SK-N-SH (cell line): ENCODE results near the gene PPM1K. TPM values are rescaled to one million over a fixed set of nuclear protein-coding genes. Genes with fewer than 3 reads are reported as not detected.

Experiments
- CTCF ChIA-PET: fragments of 300-600, 350-600 bp; formaldehyde crosslinking; extraction: SDS; loops from one replicate; lab custom pipeline; 2021; lab: Yijun Ruan, JAX
- POLR2A ChIA-PET: fragments of 350-600 bp; sonication (Branson Sonifier 250); formaldehyde crosslinking; extraction: SDS; loops from one replicate; lab custom pipeline; 2020; ENCODE audit warnings: antibody characterized with exemption, inconsistent platforms; lab: Yijun Ruan, JAX
- DNase-seq: peaks from one replicate; pipeline ENCODE4 v3.0.0; 2012
- H2AFZ ChIP-seq: fragments of 200-600 bp; sonication (generic); 2 replicates; pipeline ENCODE4 v1.8.1; 2016; ENCODE audit warnings: antibody characterized with exemption, mild to moderate bottlenecking, low read depth
- H3F3A ChIP-seq: fragments of 200-600 bp; sonication (generic); replicated peaks from 2 replicates; pipeline ENCODE3; 2016; ENCODE audit warnings: antibody characterized with exemption, mild to moderate bottlenecking; ENCODE audit not compliant: insufficient read depth
- H3K27ac ChIP-seq, 2 experiments: fragments of 200-500 bp in 1 of 2; fragments of 200-600 bp in 1 of 2; sonication (Bioruptor generic) in 1 of 2; sonication (generic), shearing (Covaris generic) in 1 of 2; 2 replicates each; pipeline versions ENCODE4 v1.5.1 to v1.6.1; 2014 to 2016; ENCODE audit warnings: low read depth in 2 of 2, inconsistent platforms in 1 of 2, low read length in 1 of 2, mild to moderate bottlenecking in 1 of 2, mixed read lengths in 1 of 2
- H3K27me3 ChIP-seq: fragments of 200-600 bp; sonication (generic), shearing (Covaris generic); 2 replicates; pipeline ENCODE4 v1.6.1; 2016; ENCODE audit warnings: mixed run types; ENCODE audit not compliant: insufficient read depth
- H3K36me3 ChIP-seq, 2 experiments: fragments of 200-500 bp in 1 of 2; fragments of 200-600 bp in 1 of 2; sonication (Bioruptor generic) in 1 of 2; sonication (generic) in 1 of 2; replicated peaks in 1 of 2; 2 replicates each; pipeline versions ENCODE3 to v1.5.1; 2014 to 2016; ENCODE audit warnings: low read length in 1 of 2, mild to moderate bottlenecking in 1 of 2; ENCODE audit not compliant: insufficient read depth in 2 of 2, control insufficient read depth in 1 of 2
- H3K4me1 ChIP-seq, 2 experiments: fragments of 200-500 bp in 1 of 2; fragments of 200-600 bp in 1 of 2; sonication (Bioruptor generic) in 1 of 2; sonication (generic), shearing (Covaris generic) in 1 of 2; 2 replicates each; pipeline versions ENCODE4 v1.5.1 to v1.6.1; 2014 to 2016; ENCODE audit warnings: low read depth in 1 of 2, low read length in 1 of 2, mixed run types in 1 of 2; ENCODE audit not compliant: insufficient read depth in 2 of 2, control insufficient read depth in 1 of 2
- H3K4me2 ChIP-seq: fragments of 200-600 bp; sonication (generic), shearing (Covaris generic); 2 replicates; pipeline ENCODE4 v1.6.1; 2017; ENCODE audit warnings: mixed run types
- H3K4me3 ChIP-seq, 2 experiments: fragments of 200-500 bp in 1 of 2; fragments of 200-600 bp in 1 of 2; sonication (Bioruptor generic) in 1 of 2; sonication (generic), shearing (Covaris generic) in 1 of 2; 2 replicates each; pipeline versions ENCODE4 v1.5.1 to v1.8.1; 2014 to 2016; ENCODE audit warnings: low read depth in 2 of 2, inconsistent platforms in 1 of 2, low read length in 1 of 2, mild to moderate bottlenecking in 1 of 2, mixed read lengths in 1 of 2, moderate library complexity in 1 of 2
- H3K79me2 ChIP-seq: fragments of 200-600 bp; sonication (generic); 2 replicates; pipeline ENCODE4 v1.8.1; 2017; ENCODE audit warnings: mild to moderate bottlenecking; ENCODE audit not compliant: insufficient read depth
- H3K9ac ChIP-seq: fragments of 200-600 bp; sonication (generic); 2 replicates; pipeline ENCODE4 v1.6.1; 2017; ENCODE audit warnings: mixed run types
- H3K9me2 ChIP-seq: fragments of 200-600 bp; sonication (generic); 2 replicates; pipeline ENCODE4 v1.6.1; 2017; ENCODE audit warnings: mixed run types
- H3K9me3 ChIP-seq: fragments of 200-600 bp; sonication (generic); 2 replicates; pipeline ENCODE4 v1.6.1; 2017; ENCODE audit warnings: mixed run types, mild to moderate bottlenecking, moderate library complexity
- H4K20me1 ChIP-seq: fragments of 200-600 bp; sonication (generic); 2 replicates; pipeline ENCODE4 v1.6.1; 2017; ENCODE audit warnings: mild to moderate bottlenecking, mixed run types; ENCODE audit not compliant: insufficient read depth
- ELF1 ChIP-seq: IDR thresholded peaks from 2 replicates; pipeline ENCODE4 v1.4.0; 2012
- EP300 ChIP-seq, 2 experiments: IDR thresholded peaks; 2 replicates each; pipeline versions ENCODE4 v1.4.0 to v1.6.1; 2012; ENCODE audit warnings: borderline replicate concordance in 1 of 2, low read depth in 1 of 2, low read length in 1 of 2
- EZH2phosphoT487 ChIP-seq: fragments of 200-600 bp; sonication (generic); IDR thresholded peaks from 2 replicates; pipeline ENCODE4 v1.6.1; 2017; ENCODE audit warnings: low read depth, mixed run types, mild to moderate bottlenecking, antibody characterized with exemption, moderate library complexity, borderline replicate concordance
- FOXJ3 ChIP-seq: sonication (generic); formaldehyde crosslinking; IDR thresholded peaks from 2 replicates; pipeline ENCODE4 v1.5.1; 2020; ENCODE audit warnings: mild to moderate bottlenecking, missing genetic modification reagents
- FOXM1 ChIP-seq: IDR thresholded peaks from 2 replicates; pipeline ENCODE4 v1.4.0; 2012; ENCODE audit warnings: low read depth, mild to moderate bottlenecking
- GABPA ChIP-seq: IDR thresholded peaks from 2 replicates; pipeline ENCODE4 v1.4.0; 2012; ENCODE audit warnings: low read depth, mild to moderate bottlenecking
- GATA2 ChIP-seq: sonication (generic); formaldehyde crosslinking; IDR thresholded peaks from 2 replicates; pipeline ENCODE4 v1.5.0; 2020; ENCODE audit warnings: mild to moderate bottlenecking, missing genetic modification reagents
- JUND ChIP-seq: IDR thresholded peaks from 2 replicates; pipeline ENCODE4 v1.4.0; 2012
- MEF2A ChIP-seq: IDR thresholded peaks from 2 replicates; pipeline ENCODE4 v1.4.0; 2012; ENCODE audit warnings: low read depth, borderline replicate concordance
- POLR2AphosphoS5 ChIP-seq: IDR thresholded peaks from 2 replicates; pipeline ENCODE4 v1.6.1; 2012; ENCODE audit warnings: low read depth, low read length
- RAD21 ChIP-seq: IDR thresholded peaks from 2 replicates; pipeline ENCODE4 v1.6.1; 2012; ENCODE audit warnings: mild to moderate bottlenecking, low read length
- RCOR1 ChIP-seq: fragments of 150-350 bp; IDR thresholded peaks from 2 replicates; pipeline ENCODE4 v1.6.1; 2017; ENCODE audit warnings: antibody characterized with exemption, low read length
- RFX5 ChIP-seq: IDR thresholded peaks from 2 replicates; pipeline ENCODE4 v1.6.1; 2012; ENCODE audit warnings: mild to moderate bottlenecking, improper control_type of control experiment, low read length
- RXRA ChIP-seq: IDR thresholded peaks from 2 replicates; pipeline ENCODE4 v1.4.0; 2012; ENCODE audit warnings: low read depth, mild to moderate bottlenecking, borderline replicate concordance
- SMC3 ChIP-seq: IDR thresholded peaks from 2 replicates; pipeline ENCODE4 v1.6.1; 2012; ENCODE audit warnings: low read depth, low read length, improper control_type of control experiment
- TCF12 ChIP-seq: IDR thresholded peaks from 2 replicates; pipeline ENCODE4 v1.4.0; 2012
- TEAD4 ChIP-seq: IDR thresholded peaks from 2 replicates; pipeline ENCODE4 v1.4.0; 2012; ENCODE audit warnings: mild to moderate bottlenecking, borderline replicate concordance; ENCODE audit not compliant: insufficient read depth
- WGBS: methylation state at CpG from one replicate; pipeline ENCODE4 v1.1.6; 2017; ENCODE audit warnings: low lambda C conversion rate; 5-methylcytosine and 5-hydroxymethylcytosine counted together
- polyA plus RNA-seq, 3 experiments: library from polyadenylated mRNA; depleted of rRNA; stranded (reverse); fragments of >200 nt; gene quantifications; 2 replicates each; pipeline ENCODE4 v1.2.3, GENCODE V29; 2012
- TF ChIP-seq, protein P1 (sequence below): IDR thresholded peaks from 2 replicates; pipeline ENCODE4; 2012
- TF ChIP-seq, protein P2 (sequence below): fragments of 200-600 bp; sonication (generic); IDR thresholded peaks from 2 replicates; pipeline ENCODE4 v1.6.1; 2017; ENCODE audit warnings: antibody characterized with exemption, mild to moderate bottlenecking, moderate library complexity
- TF ChIP-seq, protein P3 (sequence below): IDR thresholded peaks from 2 replicates; pipeline ENCODE4 v1.4.0; 2012; ENCODE audit warnings: low read depth, borderline replicate concordance

Gene PPM1K
- polyA plus RNA-seq, 1 of the 3 experiments (the other 2 are of a cell fraction): 2.5 TPM

DNA sequence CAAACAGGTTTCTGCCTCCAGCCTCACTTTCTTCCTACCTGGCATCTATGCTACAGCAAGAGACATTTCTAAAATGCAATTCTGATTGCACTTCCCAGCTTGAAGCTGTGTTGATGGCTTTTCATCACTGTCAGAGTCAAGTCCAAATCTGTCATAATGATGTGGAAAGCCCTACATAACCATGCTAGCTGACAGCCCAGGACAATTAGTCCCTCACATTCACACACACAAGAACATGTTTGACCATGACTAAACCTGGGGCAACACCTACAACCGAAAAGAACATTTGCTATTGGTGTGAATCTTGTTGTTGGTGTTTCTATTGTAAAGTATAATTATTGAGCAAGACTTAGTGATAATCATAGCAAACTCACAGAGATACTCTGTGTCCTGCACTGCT is 58.2 kb downstream of the PPM1K start:
- H3K79me2 ChIP-seq: no peaks in the 10 kb centered on the region

More for the DNA sequence above, 58.2 kb downstream of the PPM1K start:
- Histone ChIP-seq H3K9ac (no peak overlapping the region), H3K27ac (no peak overlapping the region), H3F3A (no peaks in the 10 kb centered on the region), H3K9me3 (no peaks in the 10 kb centered on the region), H3K27me3 (no peaks in the 10 kb centered on the region), H4K20me1 (no peaks in the 10 kb centered on the region), H3K9me2 (no peaks in the 10 kb centered on the region), H3K36me3 (no peaks in the 10 kb centered on the region), H2AFZ (no peak overlapping the region), H3K4me1 (no peaks in the 10 kb centered on the region), H3K4me3 (no peak overlapping the region), H3K4me2 (no peak overlapping the region)
- TF ChIP-seq TEAD4 (no peak), RXRA (no peak), ELF1 (no peak), POLR2AphosphoS5 (no peak), SMC3 (no peak), GABPA (no peak), TCF12 (no peak), GATA2 (no peak), RAD21 (no peak), FOXJ3 (no peak), JUND (no peak), EZH2phosphoT487 (no peak), FOXM1 (no peak), RFX5 (no peak), EP300 (IDR thresholded peaks at IDR 0.05; ENCODE audit: borderline replicate concordance in 1 of 2, low read depth in 1 of 2, low read length in 1 of 2) (no peak), MEF2A (no peak), RCOR1 (no peak)
- TF ChIP-seq, protein P1, sequence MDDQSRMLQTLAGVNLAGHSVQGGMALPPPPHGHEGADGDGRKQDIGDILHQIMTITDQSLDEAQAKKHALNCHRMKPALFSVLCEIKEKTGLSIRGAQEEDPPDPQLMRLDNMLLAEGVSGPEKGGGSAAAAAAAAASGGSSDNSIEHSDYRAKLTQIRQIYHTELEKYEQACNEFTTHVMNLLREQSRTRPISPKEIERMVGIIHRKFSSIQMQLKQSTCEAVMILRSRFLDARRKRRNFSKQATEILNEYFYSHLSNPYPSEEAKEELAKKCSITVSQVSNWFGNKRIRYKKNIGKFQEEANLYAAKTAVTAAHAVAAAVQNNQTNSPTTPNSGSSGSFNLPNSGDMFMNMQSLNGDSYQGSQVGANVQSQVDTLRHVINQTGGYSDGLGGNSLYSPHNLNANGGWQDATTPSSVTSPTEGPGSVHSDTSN: no peak
- TF ChIP-seq, protein P2, sequence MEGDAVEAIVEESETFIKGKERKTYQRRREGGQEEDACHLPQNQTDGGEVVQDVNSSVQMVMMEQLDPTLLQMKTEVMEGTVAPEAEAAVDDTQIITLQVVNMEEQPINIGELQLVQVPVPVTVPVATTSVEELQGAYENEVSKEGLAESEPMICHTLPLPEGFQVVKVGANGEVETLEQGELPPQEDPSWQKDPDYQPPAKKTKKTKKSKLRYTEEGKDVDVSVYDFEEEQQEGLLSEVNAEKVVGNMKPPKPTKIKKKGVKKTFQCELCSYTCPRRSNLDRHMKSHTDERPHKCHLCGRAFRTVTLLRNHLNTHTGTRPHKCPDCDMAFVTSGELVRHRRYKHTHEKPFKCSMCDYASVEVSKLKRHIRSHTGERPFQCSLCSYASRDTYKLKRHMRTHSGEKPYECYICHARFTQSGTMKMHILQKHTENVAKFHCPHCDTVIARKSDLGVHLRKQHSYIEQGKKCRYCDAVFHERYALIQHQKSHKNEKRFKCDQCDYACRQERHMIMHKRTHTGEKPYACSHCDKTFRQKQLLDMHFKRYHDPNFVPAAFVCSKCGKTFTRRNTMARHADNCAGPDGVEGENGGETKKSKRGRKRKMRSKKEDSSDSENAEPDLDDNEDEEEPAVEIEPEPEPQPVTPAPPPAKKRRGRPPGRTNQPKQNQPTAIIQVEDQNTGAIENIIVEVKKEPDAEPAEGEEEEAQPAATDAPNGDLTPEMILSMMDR: no peak
- TF ChIP-seq, protein P3, sequence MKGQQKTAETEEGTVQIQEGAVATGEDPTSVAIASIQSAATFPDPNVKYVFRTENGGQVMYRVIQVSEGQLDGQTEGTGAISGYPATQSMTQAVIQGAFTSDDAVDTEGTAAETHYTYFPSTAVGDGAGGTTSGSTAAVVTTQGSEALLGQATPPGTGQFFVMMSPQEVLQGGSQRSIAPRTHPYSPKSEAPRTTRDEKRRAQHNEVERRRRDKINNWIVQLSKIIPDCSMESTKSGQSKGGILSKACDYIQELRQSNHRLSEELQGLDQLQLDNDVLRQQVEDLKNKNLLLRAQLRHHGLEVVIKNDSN: no peak
- 33% methylated on average over 1 of the region's 1 CpG for WGBS
- no peak for DNase-seq
- ChIA-PET POLR2A (no interaction called here), CTCF (interaction anchor here (1.0 to 6.5 kb wide), 3 partner anchors 13 to 290 kb away, joined by 3 to 48 read pairs (median 4); no protein-coding TSS in a partner anchor)
